Measurements from ENCODE around the gene FOXJ3. TPM values are rescaled to one million over a fixed set of nuclear protein-coding genes. Genes with fewer than 3 reads are reported as not detected.

FOXJ3 gene
- total and polyA plus RNA-seq, 2 of the 4 experiments (the other 2 are of a cell fraction), result 16.7 to 30.5 TPM

DNA sequence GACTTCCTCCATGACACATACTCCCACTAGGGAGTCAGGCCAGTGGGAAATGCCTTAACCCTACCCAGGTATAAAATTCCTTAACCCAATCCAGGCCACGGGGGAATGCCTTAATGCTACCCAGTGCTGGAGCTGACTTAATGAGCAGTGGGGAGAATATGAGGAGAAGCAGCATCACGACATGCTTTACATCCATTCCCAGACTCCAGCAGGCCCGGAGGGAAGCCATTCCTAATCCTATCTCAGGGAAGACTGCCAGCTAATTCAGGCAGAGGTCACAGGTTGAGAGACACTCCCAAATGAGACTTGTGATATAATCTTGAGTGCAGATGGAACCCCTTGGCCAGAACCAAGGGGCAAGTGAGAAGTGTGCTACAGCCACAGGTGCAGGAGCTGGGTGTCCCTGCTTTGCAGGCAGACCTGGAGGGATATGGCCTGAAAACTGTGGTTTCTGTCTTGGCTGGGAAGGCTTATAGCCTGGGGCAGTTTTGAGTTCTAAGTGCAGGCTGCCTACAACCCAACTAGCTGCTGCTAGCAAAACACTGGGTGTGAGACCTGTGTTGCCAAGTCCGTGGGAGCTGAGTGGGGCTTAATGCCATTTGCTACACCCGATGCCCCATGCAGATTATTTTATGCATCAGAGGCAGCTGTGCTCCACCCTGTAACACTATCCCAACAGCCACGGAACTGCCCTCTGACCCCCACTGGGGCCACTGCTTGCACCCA lies 125.3 kb downstream of the FOXJ3 start:
- no peak overlapping the region for H3K4me3 ChIP-seq (ENCODE audit: insufficient read depth, low read depth, low read length)
- no peak; the same call in 1 of the 2 replicates for ATAC-seq (ENCODE audit: low read depth)
- H3K9me3 ChIP-seq (ENCODE audit: control insufficient read depth, insufficient read depth, low read length), result no peaks in the 10 kb centered on the region
- peaks cover 7% of the 10 kb centered on the region for H3K4me1 ChIP-seq (ENCODE audit: control insufficient read depth, insufficient read depth, low read length)
- H2BK120ac ChIP-seq (ENCODE audit: low read depth, low read length), result no peak overlapping the region
- dilution Hi-C loops (cut with HindIII; ENCODE audit: low sequenced_read_pairs, unreplicated experiment), result no loop called here
- H4K5ac ChIP-seq (ENCODE audit: low read depth, low read length), result no peak overlapping the region
- in situ Hi-C loops (cut with MboI; ENCODE audit: low sequenced_read_pairs), result no loop called here
- no peak overlapping the region for H3K27ac ChIP-seq (ENCODE audit: insufficient read depth, low read length)
- H2AFZ ChIP-seq (replicated peaks; ENCODE audit: low read length, poor library complexity), result no peak overlapping the region
- no peak overlapping the region for H3K9ac ChIP-seq (ENCODE audit: low read depth, low read length)
- no peak for TF ChIP-seq NFE2L2 (IDR thresholded peaks at IDR 0.05; ENCODE audit: low read depth, low read length)
- TF ChIP-seq CHD1 (IDR thresholded peaks at IDR 0.05; ENCODE audit: low read depth, low read length), result no peak
- no peak for TF ChIP-seq FOS (IDR thresholded peaks at IDR 0.05; ENCODE audit: low read depth, low read length)
- no peak for TF ChIP-seq MXI1 (IDR thresholded peaks at IDR 0.05; ENCODE audit: borderline replicate concordance, low read depth, low read length)
- TF ChIP-seq RAD21 (IDR thresholded peaks at IDR 0.05; ENCODE audit: low read length), result no peak
- TF ChIP-seq RCOR1 (IDR thresholded peaks at IDR 0.05; ENCODE audit: insufficient replicate concordance, low read length), result no peak
- TF ChIP-seq, protein P1, sequence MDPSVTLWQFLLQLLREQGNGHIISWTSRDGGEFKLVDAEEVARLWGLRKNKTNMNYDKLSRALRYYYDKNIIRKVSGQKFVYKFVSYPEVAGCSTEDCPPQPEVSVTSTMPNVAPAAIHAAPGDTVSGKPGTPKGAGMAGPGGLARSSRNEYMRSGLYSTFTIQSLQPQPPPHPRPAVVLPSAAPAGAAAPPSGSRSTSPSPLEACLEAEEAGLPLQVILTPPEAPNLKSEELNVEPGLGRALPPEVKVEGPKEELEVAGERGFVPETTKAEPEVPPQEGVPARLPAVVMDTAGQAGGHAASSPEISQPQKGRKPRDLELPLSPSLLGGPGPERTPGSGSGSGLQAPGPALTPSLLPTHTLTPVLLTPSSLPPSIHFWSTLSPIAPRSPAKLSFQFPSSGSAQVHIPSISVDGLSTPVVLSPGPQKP (IDR thresholded peaks at IDR 0.05; ENCODE audit: borderline replicate concordance, low read depth, low read length), result no peak
- no peak for TF ChIP-seq CEBPB (IDR thresholded peaks at IDR 0.05; ENCODE audit: low read depth, low read length)
- no peak for TF ChIP-seq MAZ (IDR thresholded peaks at IDR 0.05; ENCODE audit: borderline replicate concordance, low read depth, low read length)
- TF ChIP-seq BHLHE40 (IDR thresholded peaks at IDR 0.05; ENCODE audit: low read depth, low read length), result no peak
- no peak for TF ChIP-seq POLR2A (IDR thresholded peaks at IDR 0.05; ENCODE audit: low read depth, low read length)
- TF ChIP-seq, protein P2, sequence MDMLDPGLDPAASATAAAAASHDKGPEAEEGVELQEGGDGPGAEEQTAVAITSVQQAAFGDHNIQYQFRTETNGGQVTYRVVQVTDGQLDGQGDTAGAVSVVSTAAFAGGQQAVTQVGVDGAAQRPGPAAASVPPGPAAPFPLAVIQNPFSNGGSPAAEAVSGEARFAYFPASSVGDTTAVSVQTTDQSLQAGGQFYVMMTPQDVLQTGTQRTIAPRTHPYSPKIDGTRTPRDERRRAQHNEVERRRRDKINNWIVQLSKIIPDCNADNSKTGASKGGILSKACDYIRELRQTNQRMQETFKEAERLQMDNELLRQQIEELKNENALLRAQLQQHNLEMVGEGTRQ (IDR thresholded peaks at IDR 0.05; ENCODE audit: low read depth, low read length), result no peak
- TF ChIP-seq MAFK (IDR thresholded peaks at IDR 0.05; ENCODE audit: low read depth, low read length), result no peak
- TF ChIP-seq SMC3 (IDR thresholded peaks at IDR 0.05; ENCODE audit: low read depth, low read length), result no peak
- TF ChIP-seq, protein P3, sequence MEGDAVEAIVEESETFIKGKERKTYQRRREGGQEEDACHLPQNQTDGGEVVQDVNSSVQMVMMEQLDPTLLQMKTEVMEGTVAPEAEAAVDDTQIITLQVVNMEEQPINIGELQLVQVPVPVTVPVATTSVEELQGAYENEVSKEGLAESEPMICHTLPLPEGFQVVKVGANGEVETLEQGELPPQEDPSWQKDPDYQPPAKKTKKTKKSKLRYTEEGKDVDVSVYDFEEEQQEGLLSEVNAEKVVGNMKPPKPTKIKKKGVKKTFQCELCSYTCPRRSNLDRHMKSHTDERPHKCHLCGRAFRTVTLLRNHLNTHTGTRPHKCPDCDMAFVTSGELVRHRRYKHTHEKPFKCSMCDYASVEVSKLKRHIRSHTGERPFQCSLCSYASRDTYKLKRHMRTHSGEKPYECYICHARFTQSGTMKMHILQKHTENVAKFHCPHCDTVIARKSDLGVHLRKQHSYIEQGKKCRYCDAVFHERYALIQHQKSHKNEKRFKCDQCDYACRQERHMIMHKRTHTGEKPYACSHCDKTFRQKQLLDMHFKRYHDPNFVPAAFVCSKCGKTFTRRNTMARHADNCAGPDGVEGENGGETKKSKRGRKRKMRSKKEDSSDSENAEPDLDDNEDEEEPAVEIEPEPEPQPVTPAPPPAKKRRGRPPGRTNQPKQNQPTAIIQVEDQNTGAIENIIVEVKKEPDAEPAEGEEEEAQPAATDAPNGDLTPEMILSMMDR (conservative IDR thresholded peaks at IDR 0.05; ENCODE audit: low read depth, low read length), result no peak
- TF ChIP-seq RFX5 (IDR thresholded peaks at IDR 0.05; ENCODE audit: low read depth, low read length), result no peak
- 58% methylated on average over 3 of the region's 6 CpGs; no CpG with 5 or more reads in 1 of the 2 experiments for WGBS, 2 experiments (ENCODE audit: extremely low coverage in 2 of 2, insufficient read length in 1 of 2)
- H3K79me1 ChIP-seq (ENCODE audit: low read depth in 1 of 2, low read length in 2 of 2), result peaks cover 21 to 58% of the 10 kb centered on the region in 2 experiments
- no peak overlapping the region for H3K56ac ChIP-seq (ENCODE audit: extremely low read depth, insufficient read depth, low read length)
- H4K20me1 ChIP-seq (ENCODE audit: insufficient read depth, low read length), result peaks cover 29% of the 10 kb centered on the region
- peaks cover 4% of the 10 kb centered on the region for H3K36me3 ChIP-seq (ENCODE audit: control insufficient read depth, insufficient read depth, low read length)
- no peak overlapping the region for H3K14ac ChIP-seq (replicated peaks; ENCODE audit: low read depth, low read length)
- POLR2A ChIA-PET (ENCODE audit: unreplicated experiment), result no interaction called here
- no peak overlapping the region for H3K23ac ChIP-seq (ENCODE audit: low read depth, low read length)
- intact Hi-C loops (cut with micrococcal nuclease), result no loop called here
- no TSS peak for BruUV-seq (replicated peaks)
- H2BK20ac ChIP-seq (ENCODE audit: low read depth, low read length), result no peak overlapping the region
- DNase-seq, result peak; percentile 32
- no peak overlapping the region for H2AK5ac ChIP-seq (ENCODE audit: low read depth, low read length)
- H3K27me3 ChIP-seq (ENCODE audit: control insufficient read depth, insufficient read depth, low read length), result no peaks in the 10 kb centered on the region
- no peak overlapping the region for H3K4me2 ChIP-seq (ENCODE audit: low read depth, low read length)
- no peak overlapping the region for H2BK15ac ChIP-seq (ENCODE audit: low read depth, low read length)
- CTCF ChIA-PET, result interaction anchor here (0.5 kb wide), 1 partner anchor 76 kb away, joined by 3 read pairs; no protein-coding TSS in a partner anchor
- no peak overlapping the region for H3K18ac ChIP-seq (ENCODE audit: low read depth, low read length)
- H3K4ac ChIP-seq (ENCODE audit: low read depth, low read length), result no peak overlapping the region
- H3K9me1 ChIP-seq (ENCODE audit: insufficient read depth, low read length), result peaks cover 10% of the 10 kb centered on the region
- H2AK9ac ChIP-seq (replicated peaks; ENCODE audit: low read depth, low read length, poor library complexity), result no peak overlapping the region
- H4K8ac ChIP-seq (ENCODE audit: low read depth in 2 of 2, low read length in 2 of 2), result no peak overlapping the region
- no peak overlapping the region for H4K91ac ChIP-seq (ENCODE audit: insufficient read depth, low read depth, low read length)
- no peak overlapping the region for H2BK5ac ChIP-seq (ENCODE audit: low read depth, low read length, poor library complexity, severe bottlenecking)

All from IMR-90 (cell line).